H1 (cell line): ENCODE results near the gene CMSS1. TPM values are rescaled to one million over a fixed set of nuclear protein-coding genes. Genes with fewer than 3 reads are reported as not detected.

Experiments used
- CTCF ChIA-PET: fragments of 300-600 bp; sonication (Branson Sonifier 250); formaldehyde crosslinking; loops from one replicate; lab custom pipeline; 2021; ENCODE audit not compliant: partially characterized antibody; lab: Charles Lee
- POLR2A ChIA-PET: fragments of 300-600 bp; sonication (Branson Sonifier 250); formaldehyde crosslinking; loops from one replicate; lab custom pipeline; 2021; ENCODE audit warnings: inconsistent platforms; ENCODE audit not compliant: partially characterized antibody; lab: Charles Lee
- DNase-seq, 2 experiments: peaks; one replicate each; pipeline versions ENCODE4 v3.0.0 to v3.0.0-alpha.2; 2010 to 2022; ENCODE audit warnings: low spot score in 2 of 2, low read depth in 1 of 2, mixed read lengths in 1 of 2
- FAIRE-seq: peaks from 2 replicates; lab custom pipeline; 2011; peaks lifted over from hg19 to GRCh38; lab: Jason Lieb, UNC
- H2AFZ ChIP-seq: 2 replicates; pipeline ENCODE4 v1.8.1; 2012; ENCODE audit warnings: low read length, inconsistent platforms
- H2AK5ac ChIP-seq: 2 replicates; pipeline ENCODE4 v1.6.1; 2013; ENCODE audit warnings: low read depth, low read length
- H2BK120ac ChIP-seq: replicated peaks from 2 replicates; pipeline ENCODE3; 2013; ENCODE audit warnings: low read depth, low read length, inconsistent platforms
- H2BK12ac ChIP-seq: 2 replicates; pipeline ENCODE4 v1.6.1; 2013; ENCODE audit warnings: low read depth, low read length
- H2BK15ac ChIP-seq: 2 replicates; pipeline ENCODE4 v1.6.1; 2013; ENCODE audit warnings: low read length
- H2BK20ac ChIP-seq: 2 replicates; pipeline ENCODE4 v1.6.1; 2013; ENCODE audit warnings: low read length
- H2BK5ac ChIP-seq: 2 replicates; pipeline ENCODE4 v1.6.1; 2013; ENCODE audit warnings: low read depth, low read length
- H3K14ac ChIP-seq: 2 replicates; pipeline ENCODE4 v1.6.1; 2013; ENCODE audit warnings: inconsistent platforms; ENCODE audit not compliant: insufficient read length
- H3K18ac ChIP-seq: 2 replicates; pipeline ENCODE4 v1.6.1; 2013; ENCODE audit warnings: low read length; ENCODE audit errors: extremely low read depth
- H3K23ac ChIP-seq: 2 replicates; pipeline ENCODE4 v1.6.1; 2013; ENCODE audit warnings: inconsistent platforms; ENCODE audit not compliant: insufficient read length
- H3K23me2 ChIP-seq: 2 replicates; pipeline ENCODE4 v1.6.1; 2013; ENCODE audit warnings: low read depth, low read length
- H3K27ac ChIP-seq: 2 replicates; pipeline ENCODE4 v1.6.1; 2011; ENCODE audit warnings: low read depth, low read length, inconsistent platforms
- H3K27me3 ChIP-seq, 4 experiments: replicated peaks in 1 of 4; 1 replicate in 1 of 4; 2 replicates in 3 of 4; pipeline versions ENCODE4 v1.6.1 to v1.8.1; 2011 to 2013; ENCODE audit warnings: low read length in 3 of 4, mild to moderate bottlenecking in 3 of 4, inconsistent platforms in 2 of 4, mixed read lengths in 2 of 4, moderate library complexity in 1 of 4; ENCODE audit not compliant: control insufficient read depth in 3 of 4, insufficient read depth in 3 of 4; ENCODE audit errors: extremely low read depth in 1 of 4
- H3K36me3 ChIP-seq, 4 experiments: 2 replicates each; pipeline versions ENCODE4 v1.6.1 to v1.8.1; 2011 to 2013; ENCODE audit warnings: mild to moderate bottlenecking in 4 of 4, low read length in 3 of 4, moderate library complexity in 2 of 4, control low read depth in 1 of 4, inconsistent platforms in 1 of 4; ENCODE audit not compliant: insufficient read depth in 4 of 4, control insufficient read depth in 2 of 4
- H3K4ac ChIP-seq: replicated peaks from 2 replicates; pipeline ENCODE3; 2013; ENCODE audit warnings: low read length, low read depth, mixed read lengths, inconsistent platforms; ENCODE audit not compliant: insufficient read length
- H3K4me1 ChIP-seq, 4 experiments: replicated peaks in 1 of 4; 1 replicate in 1 of 4; 2 replicates in 3 of 4; pipeline versions ENCODE4 v1.6.1 to v1.8.1; 2011 to 2013; ENCODE audit warnings: low read length in 3 of 4, inconsistent platforms in 2 of 4, mixed read lengths in 1 of 4; ENCODE audit not compliant: insufficient read depth in 4 of 4, control insufficient read depth in 3 of 4
- H3K4me2 ChIP-seq, 2 experiments: 2 replicates each; pipeline versions ENCODE4 v1.6.1 to v1.8.1; 2011 to 2013; ENCODE audit warnings: low read depth in 2 of 2, low read length in 2 of 2, control low read depth in 1 of 2, inconsistent platforms in 1 of 2, mild to moderate bottlenecking in 1 of 2; ENCODE audit not compliant: insufficient read depth in 1 of 2
- H3K4me3 ChIP-seq, 4 experiments: fragments of 200-600, 300-600 bp in 1 of 4; sonication (generic), shearing (Covaris generic), sonication (Bioruptor Twin) in 1 of 4; 2 replicates each; pipeline versions ENCODE4 v1.5.1 to v1.8.1; 2011 to 2016; ENCODE audit warnings: low read length in 4 of 4, low read depth in 3 of 4, control low read depth in 2 of 4, inconsistent platforms in 2 of 4, mild to moderate bottlenecking in 2 of 4, mixed read lengths in 1 of 4, moderate library complexity in 1 of 4; ENCODE audit not compliant: insufficient read depth in 2 of 4; ENCODE audit errors: extremely low read depth in 1 of 4
- H3K56ac ChIP-seq: replicated peaks from 2 replicates; pipeline ENCODE3; 2013; ENCODE audit warnings: low read depth, mild to moderate bottlenecking, mixed read lengths, low read length, inconsistent platforms; ENCODE audit not compliant: insufficient read length
- H3K79me1 ChIP-seq: 2 replicates; pipeline ENCODE4 v1.6.1; 2013; ENCODE audit warnings: low read depth, low read length, control low read depth
- H3K79me2 ChIP-seq, 2 experiments: 2 replicates each; pipeline versions ENCODE4 v1.6.1 to v1.8.1; 2012 to 2013; ENCODE audit warnings: low read length in 2 of 2, mild to moderate bottlenecking in 2 of 2, inconsistent platforms in 1 of 2; ENCODE audit not compliant: insufficient read depth in 2 of 2, control insufficient read depth in 1 of 2
- H3K9ac ChIP-seq, 4 experiments: replicated peaks in 1 of 4; 1 replicate in 1 of 4; 2 replicates in 3 of 4; pipeline versions ENCODE4 v1.6.1 to v1.8.1; 2011 to 2013; ENCODE audit warnings: low read depth in 3 of 4, low read length in 3 of 4, control low read depth in 2 of 4, mild to moderate bottlenecking in 2 of 4, moderate library complexity in 2 of 4, inconsistent platforms in 1 of 4; ENCODE audit errors: extremely low read depth in 1 of 4
- H3K9me3 ChIP-seq, 2 experiments: 2 replicates each; pipeline versions ENCODE4 v1.6.1 to v1.8.1; 2012 to 2013; ENCODE audit warnings: mild to moderate bottlenecking in 2 of 2, moderate library complexity in 2 of 2, control low read depth in 1 of 2, inconsistent platforms in 1 of 2, low read depth in 1 of 2, low read length in 1 of 2, mixed read lengths in 1 of 2; ENCODE audit not compliant: insufficient read depth in 2 of 2
- H4K20me1 ChIP-seq, 2 experiments: replicated peaks in 1 of 2; 2 replicates each; pipeline versions ENCODE3 to v1.8.1; 2011 to 2013; ENCODE audit warnings: inconsistent platforms in 2 of 2, low read length in 2 of 2, mild to moderate bottlenecking in 1 of 2; ENCODE audit not compliant: insufficient read depth in 2 of 2, control insufficient read depth in 1 of 2
- H4K5ac ChIP-seq: 2 replicates; pipeline ENCODE4 v1.6.1; 2013; ENCODE audit warnings: low read length, low read depth, mixed read lengths, inconsistent platforms; ENCODE audit not compliant: insufficient read length
- H4K8ac ChIP-seq: 2 replicates; pipeline ENCODE4 v1.8.0; 2013; ENCODE audit warnings: mild to moderate bottlenecking, moderate library complexity, low read length, inconsistent platforms; ENCODE audit not compliant: insufficient read depth; ENCODE audit errors: extremely low read depth
- H4K91ac ChIP-seq: replicated peaks from 2 replicates; pipeline ENCODE3; 2013; ENCODE audit warnings: low read length, mixed read lengths, inconsistent platforms; ENCODE audit not compliant: insufficient read length
- RAD21 ChIP-seq, 2 experiments: IDR thresholded peaks in 1 of 2; conservative IDR thresholded peaks in 1 of 2; 2 replicates each; pipeline ENCODE4 v1.6.1; 2011; ENCODE audit warnings: low read depth in 2 of 2, low read length in 2 of 2, improper control_type of control experiment in 1 of 2, inconsistent platforms in 1 of 2, mild to moderate bottlenecking in 1 of 2, moderate library complexity in 1 of 2
- TAF7 ChIP-seq: optimal IDR thresholded peaks from 2 replicates; pipeline ENCODE3; 2011; ENCODE audit warnings: low read depth, mild to moderate bottlenecking, inconsistent platforms, low read length, moderate library complexity, borderline replicate concordance
- WGBS, 2 experiments: shearing (Covaris generic) in 1 of 2; methylation state at CpG; one replicate each; pipeline versions ENCODE4 v1.1.6 to v1.1.7; 2013 to 2015; ENCODE audit warnings: low lambda C conversion rate in 2 of 2, mixed read lengths in 2 of 2, inconsistent platforms in 1 of 2, low coverage in 1 of 2, missing lambda C conversion rate in 1 of 2; ENCODE audit not compliant: insufficient replicate concordance in 2 of 2, insufficient coverage in 1 of 2, insufficient read length in 1 of 2; ENCODE audit errors: extremely low coverage in 1 of 2, missing lambda C conversion rate in 1 of 2; 5-methylcytosine and 5-hydroxymethylcytosine counted together
- polyA plus RNA-seq, 7 experiments: library from polyadenylated mRNA; depleted of rRNA in 3 of 7; stranded (reverse) in 5 of 7; unstranded in 2 of 7; fragments of >200 nt in 5 of 7; fragments of 200-250 nt in 2 of 7; gene quantifications; 1 replicate in 5 of 7; 2 replicates in 1 of 7; 4 replicates in 1 of 7; pipeline versions ENCODE4 v1.2.1 to v1.2.3, GENCODE V29; 2011 to 2013; ENCODE audit warnings: missing spikeins in 2 of 7, mixed read lengths in 2 of 7
- total RNA-seq: library from RNA; stranded (reverse); fragmentation: NEBNext Ultra II Directional; extraction: Animal tissue kit (Norgen Biotek cat#: 25700); gene quantifications from 2 replicates; pipeline ENCODE4 v1.2.1, GENCODE V29; 2021

CMSS1 gene
- total and polyA plus RNA-seq, 2 of the 8 experiments (the other 6 are each of a cell fraction or from before 2014, with no cell fraction given) = 15.2 to 75.1 TPM

DNA sequence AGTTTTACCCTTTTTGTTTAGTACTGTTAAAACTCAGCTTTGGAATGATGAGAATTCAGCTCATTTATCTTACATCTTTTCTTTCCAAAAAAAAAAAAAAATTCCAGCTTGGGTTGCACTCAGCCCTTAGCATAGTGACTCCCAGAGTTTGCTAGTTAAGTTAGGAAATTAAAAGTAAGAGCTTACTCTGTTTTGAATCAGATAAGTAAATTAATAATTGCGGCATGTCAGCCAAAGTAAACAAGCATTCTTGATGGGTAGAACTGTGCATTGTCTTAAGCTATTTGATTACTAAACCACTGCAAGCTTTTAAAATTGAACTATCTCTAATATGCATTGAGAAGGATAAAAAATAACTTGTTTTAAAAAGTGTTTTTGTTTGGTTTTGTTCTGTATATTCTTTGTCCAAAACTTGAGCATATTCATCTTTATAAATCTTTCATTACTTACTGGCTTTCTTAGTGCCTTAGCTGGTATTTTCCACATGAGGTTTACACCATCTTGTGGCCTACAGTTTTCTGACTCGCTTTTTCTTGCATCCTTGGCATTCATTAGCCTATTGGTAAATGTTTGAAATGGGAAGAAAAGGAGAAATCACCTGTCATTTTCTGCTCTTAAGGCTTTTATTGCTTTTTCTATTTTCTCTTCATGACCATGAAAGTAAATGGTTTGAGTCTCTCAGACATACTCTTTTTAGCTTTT, 189.1 kb downstream of the CMSS1 start:
- no peak overlapping the region for H3K18ac ChIP-seq
- no peak overlapping the region for H3K14ac ChIP-seq
- H3K4me1 ChIP-seq = peaks cover 3 to 8% (median 5%) of the 10 kb centered on the region in 4 experiments; a peak in 5 of 7 replicates
- no peaks in the 10 kb centered on the region for H3K23me2 ChIP-seq
- TF ChIP-seq TAF7 = no peak
- TF ChIP-seq RAD21 (IDR thresholded peaks at IDR 0.05 in 1 of 2, conservative IDR thresholded peaks at IDR 0.05 in 1 of 2; ENCODE audit: low read depth in 2 of 2, low read length in 2 of 2) = peak; percentile 23 to 45; a peak in 3 of 4 replicates
- no peaks in the 10 kb centered on the region for H4K20me1 ChIP-seq
- no peak overlapping the region for H2BK12ac ChIP-seq
- H2BK5ac ChIP-seq = no peak overlapping the region
- H3K4me3 ChIP-seq = no peak overlapping the region
- H2BK15ac ChIP-seq = no peak overlapping the region
- H3K9me3 ChIP-seq = no peaks in the 10 kb centered on the region
- H4K5ac ChIP-seq = no peak overlapping the region
- POLR2A ChIA-PET = no interaction called here
- H4K8ac ChIP-seq = no peak overlapping the region
- H4K91ac ChIP-seq = no peak overlapping the region
- no peaks in the 10 kb centered on the region for H3K27me3 ChIP-seq
- no peak overlapping the region for H2AK5ac ChIP-seq
- H2BK120ac ChIP-seq = no peak overlapping the region
- WGBS, 2 experiments = 70% methylated on average over 2 of the region's 2 CpGs; no CpG with 5 or more reads in 1 of the 2 experiments
- CTCF ChIA-PET = interaction anchor here (0.7 to 3.0 kb wide), 8 partner anchors 9 to 248 kb away, joined by 3 to 17 read pairs (median 4); no protein-coding TSS in a partner anchor
- no peak overlapping the region for H3K56ac ChIP-seq
- DNase-seq (no peak), FAIRE-seq (no peak)
- no peak overlapping the region for H3K4ac ChIP-seq
- no peaks in the 10 kb centered on the region for H3K79me1 ChIP-seq
- H2BK20ac ChIP-seq = no peak overlapping the region
- no peak overlapping the region for H3K4me2 ChIP-seq
- no peaks in the 10 kb centered on the region for H3K36me3 ChIP-seq
- no peak overlapping the region for H2AFZ ChIP-seq
- no peaks in the 10 kb centered on the region for H3K79me2 ChIP-seq
- H3K23ac ChIP-seq = no peak overlapping the region
- no peak overlapping the region for H3K9ac ChIP-seq
- no peak overlapping the region for H3K27ac ChIP-seq
